ENCODE measurements around the gene TTYH3.

DNA sequence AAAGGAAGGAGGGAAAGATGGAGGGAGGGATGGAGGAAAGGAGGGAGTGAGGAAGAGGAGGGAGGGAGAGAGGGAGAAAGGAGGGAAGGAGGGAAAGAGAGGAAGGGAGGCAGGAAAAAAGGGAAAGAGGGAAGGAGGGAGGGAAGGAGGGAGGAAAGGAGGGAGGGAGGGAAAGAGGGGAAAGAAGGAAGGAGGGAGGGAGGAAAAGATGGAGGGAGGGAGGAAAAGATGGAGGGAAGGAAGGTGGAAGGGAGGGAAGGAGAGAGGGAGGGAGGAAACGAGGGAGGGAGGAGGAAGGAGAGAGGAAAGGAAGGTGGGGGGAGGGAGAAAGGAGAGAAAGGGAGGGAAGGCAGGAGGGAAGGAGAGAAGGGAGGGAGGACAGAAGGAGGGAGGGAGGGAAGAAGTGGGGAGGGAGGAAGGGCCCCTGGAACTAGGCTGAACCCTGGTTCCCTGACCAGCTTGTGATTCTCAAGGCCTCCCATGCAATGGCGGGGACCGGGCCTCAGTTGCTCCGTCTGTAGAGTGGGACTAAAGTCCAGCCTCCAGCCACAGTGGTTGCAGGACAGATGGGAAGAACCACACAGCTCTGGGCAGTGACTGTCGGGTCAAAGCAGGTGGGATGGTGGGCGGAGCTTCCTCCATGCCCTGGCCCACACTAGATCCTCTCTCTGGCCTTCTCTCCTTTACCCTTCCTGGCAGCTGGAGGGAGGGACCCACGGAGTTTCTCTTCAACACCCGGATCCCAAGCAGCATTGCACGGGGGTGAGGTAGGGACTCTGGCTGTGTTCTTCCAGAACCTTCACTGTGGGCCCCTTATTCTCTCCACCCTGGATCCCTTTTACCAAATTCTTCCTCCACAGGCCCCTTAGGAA, 4.3 kb upstream of the TTYH3 start:
- TF ChIP-seq, protein P1, sequence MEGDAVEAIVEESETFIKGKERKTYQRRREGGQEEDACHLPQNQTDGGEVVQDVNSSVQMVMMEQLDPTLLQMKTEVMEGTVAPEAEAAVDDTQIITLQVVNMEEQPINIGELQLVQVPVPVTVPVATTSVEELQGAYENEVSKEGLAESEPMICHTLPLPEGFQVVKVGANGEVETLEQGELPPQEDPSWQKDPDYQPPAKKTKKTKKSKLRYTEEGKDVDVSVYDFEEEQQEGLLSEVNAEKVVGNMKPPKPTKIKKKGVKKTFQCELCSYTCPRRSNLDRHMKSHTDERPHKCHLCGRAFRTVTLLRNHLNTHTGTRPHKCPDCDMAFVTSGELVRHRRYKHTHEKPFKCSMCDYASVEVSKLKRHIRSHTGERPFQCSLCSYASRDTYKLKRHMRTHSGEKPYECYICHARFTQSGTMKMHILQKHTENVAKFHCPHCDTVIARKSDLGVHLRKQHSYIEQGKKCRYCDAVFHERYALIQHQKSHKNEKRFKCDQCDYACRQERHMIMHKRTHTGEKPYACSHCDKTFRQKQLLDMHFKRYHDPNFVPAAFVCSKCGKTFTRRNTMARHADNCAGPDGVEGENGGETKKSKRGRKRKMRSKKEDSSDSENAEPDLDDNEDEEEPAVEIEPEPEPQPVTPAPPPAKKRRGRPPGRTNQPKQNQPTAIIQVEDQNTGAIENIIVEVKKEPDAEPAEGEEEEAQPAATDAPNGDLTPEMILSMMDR (IDR thresholded peaks at IDR 0.05; ENCODE audit: poor library complexity) = no peak
- TF ChIP-seq EZH2 (IDR thresholded peaks at IDR 0.05; ENCODE audit: borderline replicate concordance) = no peak
- no peak for TF ChIP-seq EZH2phosphoT487 (IDR thresholded peaks at IDR 0.05; ENCODE audit: low read depth, severe bottlenecking, unreplicated experiment)

Measured in hepatocyte (in vitro differentiated cells).